HG03442 (cell line): ENCODE data around the gene FOXB1.
A peak's percentile ranks its signal among the peaks of the same experiment; 100 is the strongest.

ENCODE experiments used
- ATAC-seq: cut with Tn5 transposase; IDR thresholded peaks from one replicate; pipeline ENCODE4 v1.9.1; 2021; ENCODE audit warnings: mild to moderate bottlenecking, moderate library complexity; ENCODE audit not compliant: unreplicated experiment

The FOXB1 gene

DNA sequence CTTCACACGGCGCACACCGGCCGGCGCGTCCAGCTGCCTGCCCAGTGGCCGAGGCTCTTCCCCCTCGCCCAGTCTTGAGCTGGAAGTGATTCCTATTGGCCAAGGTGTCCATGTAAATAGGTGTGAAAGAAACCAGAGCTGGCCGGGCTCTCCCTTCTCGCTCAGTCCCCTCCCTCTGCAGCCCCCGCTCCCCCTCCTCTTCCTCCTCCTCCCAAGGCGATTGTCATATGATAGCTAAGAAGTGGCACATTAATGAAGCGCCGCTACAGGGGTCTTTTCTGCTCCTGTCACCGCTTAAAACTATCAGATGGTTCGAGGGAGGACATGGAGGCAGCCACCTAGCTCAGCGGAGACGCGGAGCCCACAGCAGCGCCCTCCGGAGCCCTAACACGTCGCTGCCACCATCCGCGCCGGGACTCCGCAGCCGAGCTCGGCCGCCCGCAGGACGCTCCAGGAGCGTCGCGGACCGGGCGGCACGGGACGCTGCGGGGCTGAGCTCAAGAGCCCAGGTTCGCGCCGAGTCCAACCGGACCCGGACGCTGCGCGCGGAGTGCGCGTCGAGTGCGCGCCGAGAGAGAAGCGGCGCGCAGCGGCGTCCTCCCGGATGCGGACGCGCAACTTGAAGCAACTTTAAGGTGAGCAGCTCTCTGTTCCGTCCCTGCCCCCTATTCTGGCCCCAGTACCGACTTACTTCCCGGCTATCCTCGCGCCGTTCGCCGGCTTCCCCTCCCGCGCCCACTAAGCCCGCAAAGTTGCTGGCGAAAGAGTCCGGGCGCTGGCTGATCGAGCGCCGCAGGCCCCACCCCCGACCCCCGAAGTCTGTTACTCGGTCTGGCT lies at the start of gene FOXB1:
FOXB1 (plus strand) TSS at position 303 of the 837 bp plus-strand sequence. CDS start 653 bp downstream, outside the sequence.
- no peak for ATAC-seq

DNA sequence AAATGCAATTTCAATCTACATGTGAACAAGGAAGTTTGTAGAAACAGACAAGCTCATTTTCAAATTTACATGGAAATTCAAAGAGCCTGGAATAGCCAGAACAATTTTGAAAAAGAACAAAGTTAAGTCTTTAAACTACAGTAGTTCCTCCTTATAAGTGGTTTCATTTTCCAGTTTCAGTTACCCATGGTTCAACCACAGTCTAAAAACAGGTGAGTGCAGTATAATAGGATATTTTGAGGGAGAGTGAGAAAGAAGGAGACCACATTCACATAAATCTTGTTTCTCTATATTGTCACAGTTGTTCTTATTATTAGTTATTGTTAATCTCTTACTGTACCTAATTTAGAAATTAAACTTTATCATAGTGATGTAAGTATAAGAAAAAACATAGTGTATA lies 45.8 kb upstream of the FOXB1 start:
- ATAC-seq: no peak

DNA sequence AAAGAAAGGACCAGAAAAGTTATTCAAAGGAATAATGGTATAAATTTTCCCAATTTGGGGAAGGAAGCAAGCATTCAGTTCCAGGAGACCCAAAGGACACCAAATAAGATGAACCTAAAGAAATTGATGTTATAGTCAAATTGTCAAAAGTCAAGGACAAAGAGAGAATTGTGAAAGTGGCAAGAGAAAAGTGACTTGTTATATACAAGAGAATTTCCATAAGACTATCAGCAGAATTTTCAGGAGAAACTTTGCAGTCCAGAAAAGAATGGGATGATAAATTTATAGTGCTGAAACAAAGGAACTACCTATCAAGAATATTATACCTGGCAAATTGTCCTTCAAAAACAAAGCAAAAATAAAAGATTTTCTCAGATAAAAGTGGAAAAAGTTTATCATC lies 43.8 kb upstream of the FOXB1 start:
- no peak for ATAC-seq

DNA sequence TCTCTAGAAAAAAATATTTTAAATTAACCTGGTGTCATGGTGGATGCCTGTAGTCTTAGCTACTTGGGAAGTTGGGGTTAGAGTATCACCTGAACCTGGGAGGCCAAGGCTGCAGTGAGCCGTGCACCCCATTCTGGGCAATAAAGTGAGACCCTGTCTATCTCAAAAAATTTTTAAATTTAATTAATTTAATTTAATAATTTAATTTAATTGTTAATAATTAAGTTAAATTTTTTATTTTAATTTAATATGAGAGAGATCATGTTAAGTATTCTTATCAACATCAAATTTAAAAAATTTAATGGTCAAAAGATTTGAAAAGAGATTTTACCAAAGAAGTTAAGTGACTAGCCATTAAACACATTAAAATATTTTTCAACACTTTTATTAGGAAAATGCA lies 40.8 kb upstream of the FOXB1 start:
- ATAC-seq: no peak

DNA sequence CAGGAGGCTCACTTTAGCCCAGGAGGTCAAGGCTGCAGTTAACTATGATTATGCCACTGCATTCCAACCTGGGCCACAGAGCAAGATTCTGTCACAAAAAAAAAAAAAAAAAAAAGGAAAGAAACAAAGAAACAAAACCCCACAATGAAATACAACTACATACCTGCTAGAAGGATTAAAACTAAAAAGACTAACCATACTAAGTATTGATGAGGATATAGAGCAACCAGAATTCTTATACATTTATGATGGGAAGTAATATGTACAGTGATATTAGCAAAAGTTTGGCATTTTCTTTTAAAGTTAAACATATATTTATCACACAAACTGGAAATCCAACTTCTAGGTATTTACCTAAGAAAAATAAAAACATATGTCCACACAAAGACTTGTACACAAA lies 40.2 kb upstream of the FOXB1 start:
- no peak for ATAC-seq

DNA sequence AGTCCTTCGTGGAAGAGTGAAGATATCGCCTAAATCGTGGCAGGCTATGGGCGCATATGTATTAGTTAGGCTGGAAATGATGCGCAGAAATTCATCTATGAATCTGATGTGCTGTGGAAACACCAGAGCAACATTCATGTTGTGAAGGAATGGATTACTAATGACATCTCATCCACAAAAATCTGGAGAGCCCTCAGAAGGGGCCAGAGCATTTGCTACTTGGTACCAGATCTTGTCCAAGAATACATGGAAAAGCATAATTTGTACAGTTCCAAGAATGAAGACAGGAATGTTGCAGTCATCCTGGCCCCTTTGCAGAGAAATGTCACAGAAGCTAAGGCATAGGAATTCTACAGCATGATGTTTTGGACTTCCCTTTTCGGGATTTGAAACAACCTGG lies 38.4 kb upstream of the FOXB1 start:
- ATAC-seq: no peak

DNA sequence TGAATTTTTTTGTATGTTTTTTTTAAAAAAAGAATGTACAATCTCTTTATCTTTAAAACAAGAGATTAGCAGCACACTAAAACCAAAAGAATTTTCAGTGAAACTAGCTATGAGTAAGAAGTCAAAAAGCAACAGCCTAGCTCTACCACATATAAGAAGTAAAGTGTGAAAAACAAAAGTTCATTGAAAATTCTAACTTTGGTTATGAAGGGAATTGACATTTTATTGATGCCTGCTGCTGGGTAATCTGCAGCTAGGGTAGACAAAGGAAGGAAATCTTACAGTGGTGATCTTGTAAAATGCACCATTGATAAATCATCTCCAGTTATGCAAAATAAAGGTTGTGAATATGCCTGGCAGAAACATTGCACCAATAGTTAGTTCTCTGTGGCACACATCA lies 37.8 kb upstream of the FOXB1 start:
- no peak for ATAC-seq

DNA sequence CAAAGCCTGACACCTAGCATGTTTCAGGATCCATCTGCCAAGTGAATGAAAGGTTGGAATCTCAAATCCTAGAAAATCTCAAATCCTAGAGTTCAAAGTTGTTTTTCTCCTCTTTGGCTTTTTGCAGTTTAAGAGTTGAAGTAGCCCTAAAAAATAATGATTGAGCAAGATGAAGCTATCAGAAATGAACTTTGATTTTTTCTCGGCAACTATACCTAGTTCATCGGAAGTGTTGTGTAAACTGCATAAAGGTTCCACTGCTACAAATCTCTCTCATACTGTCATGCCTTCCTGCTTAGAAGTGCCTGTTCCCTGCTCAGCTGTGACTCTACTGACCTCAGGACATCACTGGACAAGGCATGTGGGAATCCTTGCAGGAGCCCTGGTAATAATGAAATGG lies 35.8 kb upstream of the FOXB1 start:
- no peak for ATAC-seq

DNA sequence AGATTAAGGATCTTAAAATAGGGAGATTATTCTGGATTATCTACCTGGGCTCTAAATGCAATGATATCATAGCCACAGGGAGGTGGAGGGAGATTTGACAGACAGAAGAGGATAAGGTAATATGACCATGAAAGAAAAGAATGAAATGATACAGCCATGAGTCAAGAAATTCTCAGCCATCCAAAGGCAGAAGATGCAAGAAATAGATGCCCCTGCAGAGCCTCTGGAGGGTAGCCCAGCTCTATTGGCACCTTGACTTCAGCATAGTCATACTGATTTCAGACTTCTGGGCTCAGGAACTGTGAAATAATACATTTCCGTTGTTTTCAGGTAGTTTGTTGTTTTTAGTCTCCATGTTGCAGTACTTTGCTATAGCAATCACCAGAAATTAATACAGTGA lies 31.9 kb upstream of the FOXB1 start:
- ATAC-seq: no peak

DNA sequence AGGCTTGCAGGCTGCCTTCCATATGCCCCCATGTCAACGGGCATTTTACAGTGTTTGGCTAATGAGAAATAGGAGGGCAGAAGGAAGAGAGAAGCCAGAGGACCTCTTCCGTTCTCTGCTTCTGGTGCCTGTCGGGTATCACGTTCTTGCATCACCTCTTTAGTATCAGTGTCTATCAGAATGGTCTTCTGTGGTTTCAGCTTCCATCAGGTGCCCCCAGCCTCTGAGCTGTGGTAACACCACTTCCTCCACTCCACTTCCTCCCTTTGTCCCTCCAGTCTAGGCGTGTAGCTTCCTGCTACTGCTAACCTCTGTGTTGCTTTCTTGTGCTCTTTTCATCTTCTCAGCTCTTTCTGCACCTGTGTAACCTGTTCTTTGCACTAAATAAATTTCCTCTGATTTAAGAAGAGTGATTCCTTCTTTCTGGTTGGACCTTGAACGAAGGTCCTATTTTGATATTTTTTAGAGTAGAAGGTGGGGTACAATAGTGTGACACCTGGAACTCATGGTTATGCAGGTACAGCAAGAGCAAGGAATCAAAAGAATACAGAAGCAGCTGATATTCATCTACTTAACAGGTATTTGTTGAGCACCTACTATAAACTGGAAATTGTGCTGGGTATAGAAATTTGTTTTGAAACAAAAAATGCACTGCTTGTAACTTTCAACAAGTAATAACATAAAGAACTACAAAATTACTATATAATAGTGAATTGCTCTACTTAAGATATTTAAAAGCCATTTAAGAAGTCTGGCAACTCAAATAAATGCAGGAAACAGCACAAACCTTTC lies 27.4 kb upstream of the FOXB1 start:
- no peak for ATAC-seq

DNA sequence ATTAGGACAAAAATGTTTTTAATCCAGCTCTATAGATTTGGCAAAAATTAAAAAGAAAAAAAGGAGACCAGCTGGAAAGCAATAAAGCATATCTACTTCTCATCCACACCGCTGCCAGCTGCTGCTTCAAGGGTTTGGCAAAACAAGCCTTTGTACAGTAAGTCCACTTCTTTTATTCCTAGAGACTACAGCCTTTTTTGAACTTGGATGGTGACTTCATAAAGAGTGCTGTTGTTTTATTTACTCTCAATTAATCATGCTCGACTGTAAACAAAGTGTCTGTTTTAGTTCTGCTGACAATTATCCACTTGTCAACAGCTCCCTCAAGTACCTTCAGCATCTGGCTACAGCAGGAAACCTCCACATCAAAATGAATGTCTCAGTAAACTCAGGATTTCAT lies 12.3 kb upstream of the FOXB1 start:
- ATAC-seq: no peak

DNA sequence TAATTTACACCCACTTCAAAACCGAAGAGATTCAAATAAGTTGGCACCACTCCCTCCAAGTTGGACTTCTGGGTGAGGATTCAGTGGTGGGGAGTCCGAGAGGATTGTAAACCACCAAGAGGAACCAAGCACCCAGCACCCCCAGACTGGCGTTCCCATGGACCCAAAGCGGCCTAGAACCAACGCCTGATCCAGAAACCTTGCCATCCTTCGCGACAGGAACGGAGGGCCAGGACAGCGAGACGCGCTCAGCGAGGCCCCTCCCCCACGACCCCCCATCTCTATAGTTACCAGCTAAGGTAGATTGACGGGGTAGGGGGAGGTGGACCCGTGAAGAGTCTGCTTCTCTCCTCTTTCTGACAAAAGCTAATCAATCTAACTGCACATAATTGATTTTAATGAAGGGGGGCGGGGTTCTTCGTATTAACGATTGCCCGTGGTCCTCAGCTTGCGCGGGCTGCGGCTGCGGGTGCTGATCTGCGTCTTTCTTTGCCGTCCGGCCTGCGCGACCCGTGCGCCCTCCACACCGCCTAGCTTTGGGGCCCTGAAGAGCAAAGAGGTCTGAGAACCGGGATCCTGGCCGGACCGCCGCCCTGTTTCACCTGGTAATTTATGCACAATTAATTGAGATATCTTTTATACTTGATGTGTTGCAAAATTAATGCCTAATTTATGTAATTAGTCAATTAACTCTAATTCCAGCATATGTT lies 10.9 kb upstream of the FOXB1 start:
- ATAC-seq: no peak

DNA sequence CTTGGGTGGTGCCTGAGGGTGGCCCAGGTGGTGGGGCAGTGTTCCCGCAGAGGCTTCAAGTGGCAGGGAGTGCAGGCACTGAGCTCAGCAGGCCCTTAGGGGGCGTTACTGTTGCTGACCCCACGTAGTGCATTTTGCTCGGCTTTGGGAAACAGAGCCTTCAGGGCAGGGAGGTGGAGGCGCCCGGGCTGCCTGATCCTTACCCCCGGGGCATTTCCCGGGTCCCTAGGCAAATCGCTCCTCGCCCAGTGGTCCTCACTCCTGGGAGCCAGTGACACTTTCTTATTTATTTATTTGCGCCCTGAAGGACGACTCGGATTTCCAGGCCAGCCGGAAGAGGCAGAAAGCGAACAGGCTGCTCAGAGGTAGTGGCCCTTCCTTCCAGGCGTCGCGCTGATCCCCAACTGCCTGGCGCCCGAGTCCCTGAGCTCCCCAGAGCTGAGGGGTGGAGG lies 10.1 kb upstream of the FOXB1 start:
- no peak for ATAC-seq

DNA sequence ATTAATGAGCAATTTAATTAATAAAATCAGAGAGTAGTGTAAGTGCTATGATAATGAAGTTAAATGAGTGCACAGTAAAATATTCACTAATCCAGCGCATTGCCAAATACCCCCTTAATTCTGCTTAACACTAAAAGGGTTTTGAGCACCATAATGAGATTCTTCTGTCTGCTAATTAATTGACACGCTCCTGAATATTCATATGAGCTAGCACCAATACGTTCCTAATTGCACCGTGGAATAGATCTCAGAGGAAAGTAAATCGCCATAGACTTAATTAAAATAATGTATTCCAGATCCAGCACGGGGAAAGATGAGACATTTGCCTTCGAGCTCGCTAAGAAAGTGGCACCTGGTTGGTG lies 9.6 kb upstream of the FOXB1 start:
- ATAC-seq: no peak

DNA sequence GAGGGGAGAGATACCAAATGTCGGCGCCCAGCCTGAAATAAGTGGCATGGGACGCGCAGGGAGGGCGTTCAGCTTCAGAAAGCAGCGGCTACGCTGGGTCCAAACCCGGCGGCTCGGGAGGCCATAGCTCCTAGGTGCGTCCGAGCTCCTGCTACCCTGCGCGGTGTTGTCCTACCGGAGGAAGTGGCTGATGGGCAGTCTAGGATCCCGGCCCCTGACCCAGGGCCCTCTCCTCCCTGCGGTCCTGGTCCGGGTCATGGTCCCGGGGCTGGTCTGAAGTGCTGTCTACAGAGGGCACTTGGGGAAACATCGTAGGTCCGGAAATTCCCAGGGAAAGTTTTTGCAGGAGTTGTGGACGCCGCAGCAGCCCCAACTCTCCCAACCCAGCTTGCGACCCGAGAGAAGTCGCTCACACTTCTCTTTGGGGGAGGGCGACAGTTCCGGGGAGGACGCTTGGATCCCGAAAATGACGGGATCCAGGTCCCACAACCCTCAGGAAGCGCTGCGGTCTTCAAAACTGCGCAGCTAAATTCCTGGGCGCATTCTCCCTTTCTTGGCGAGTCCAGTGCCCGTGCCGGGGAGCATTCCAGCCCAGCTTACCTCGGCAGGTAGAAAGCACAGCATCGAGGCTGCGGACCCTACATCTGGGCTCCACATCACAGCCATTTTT lies 9.1 kb upstream of the FOXB1 start:
- ATAC-seq: no peak

DNA sequence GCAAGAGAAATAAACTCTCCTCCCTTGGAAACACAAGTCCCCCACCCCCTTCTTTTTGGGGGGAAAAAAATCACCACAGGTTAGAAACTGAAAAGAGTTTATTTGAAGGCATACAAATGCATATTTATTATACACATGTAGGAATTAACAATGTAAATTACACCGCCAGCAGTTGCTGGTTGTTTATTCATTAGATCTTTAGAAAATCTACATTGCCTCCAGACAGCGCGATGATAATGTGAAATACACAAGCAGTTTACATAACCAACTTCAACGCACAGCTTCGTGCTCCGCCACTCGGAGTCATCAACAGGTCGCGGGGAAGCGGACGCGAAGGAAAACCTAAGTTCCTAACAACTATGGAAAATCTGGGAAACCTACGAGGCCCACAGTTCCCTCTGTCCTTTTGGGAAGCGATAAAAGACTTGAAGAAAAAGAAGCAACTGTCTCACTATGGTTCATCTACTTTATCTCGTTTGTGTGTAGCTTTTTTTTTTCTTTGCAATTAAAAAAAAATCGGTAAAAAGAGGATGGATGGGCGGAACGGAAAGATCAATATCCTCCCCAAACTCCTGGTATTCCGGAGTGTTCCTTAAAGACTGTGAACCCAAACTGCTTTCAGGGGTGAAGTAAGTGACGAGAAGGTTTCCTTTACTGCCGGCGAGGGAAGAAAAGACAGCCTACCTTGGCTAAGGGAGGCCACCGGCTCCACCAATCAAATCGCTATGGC lies 8.4 kb upstream of the FOXB1 start:
- ATAC-seq: no peak

DNA sequence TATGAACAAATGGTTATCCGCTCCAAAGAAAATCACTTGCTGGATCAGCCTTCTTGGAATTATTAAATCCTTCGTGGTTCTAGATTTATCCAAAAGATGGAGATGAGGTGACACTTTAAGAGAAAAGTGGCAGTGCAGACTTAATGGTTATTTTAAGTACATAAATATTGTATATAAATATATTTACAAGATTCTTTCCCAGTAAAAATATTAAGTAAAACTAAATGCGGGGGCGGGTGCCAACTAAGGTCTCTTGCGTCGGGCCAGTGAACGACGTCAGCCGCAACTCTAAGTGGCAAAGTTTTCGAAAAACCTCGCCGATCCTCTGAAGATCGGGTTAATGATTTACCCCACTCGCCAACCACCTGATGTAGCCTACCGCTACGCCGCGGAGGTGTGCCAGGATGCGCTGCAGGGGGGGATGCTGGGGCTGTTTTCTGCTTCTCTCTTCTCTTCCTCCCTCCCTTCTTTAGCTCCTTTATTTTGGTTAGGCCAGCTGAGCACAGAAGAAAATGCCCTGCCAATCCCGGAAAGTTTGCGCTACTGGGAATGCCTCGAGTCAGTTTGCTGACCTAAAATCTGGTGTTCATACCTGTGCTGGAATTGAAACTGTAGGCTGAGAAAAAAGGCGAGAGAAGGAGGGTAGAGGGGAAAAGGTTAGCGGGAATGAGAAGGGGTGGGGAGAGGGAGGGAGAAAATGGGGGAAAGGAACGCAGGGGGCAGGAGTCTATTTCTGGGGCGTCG lies 7.6 kb upstream of the FOXB1 start:
- no peak for ATAC-seq

DNA sequence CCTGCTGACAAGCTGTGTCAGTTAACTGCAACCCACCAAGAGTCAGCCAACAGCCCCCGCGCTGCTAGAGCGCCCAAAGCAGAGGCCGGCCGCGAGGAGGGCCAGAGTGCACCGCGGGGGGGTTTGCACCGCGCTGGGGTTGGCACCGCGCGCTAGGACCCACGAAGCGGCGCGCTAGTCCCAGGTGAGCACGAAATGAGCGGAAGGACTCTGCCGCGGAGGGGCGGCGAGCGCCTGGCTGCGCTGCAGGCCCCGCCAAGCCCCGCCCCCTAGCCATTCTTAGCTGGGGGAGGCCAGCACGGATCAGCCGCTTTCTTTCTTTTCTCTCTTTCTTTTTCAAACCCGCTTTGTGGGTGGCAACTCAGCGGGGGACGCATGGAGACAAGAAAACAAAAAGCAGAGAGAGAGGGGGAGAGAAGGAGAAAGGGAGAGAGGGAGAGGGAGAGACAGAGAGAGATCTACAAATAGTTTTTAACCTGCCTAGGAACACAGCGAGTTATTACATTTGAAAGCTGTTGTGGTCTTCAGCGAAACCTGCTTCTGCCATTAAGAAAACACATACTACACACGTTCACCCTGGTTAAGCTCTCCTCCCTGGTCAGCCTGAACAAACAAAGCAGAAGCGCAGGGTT lies 6.9 kb upstream of the FOXB1 start:
- ATAC-seq: peak; percentile 52

DNA sequence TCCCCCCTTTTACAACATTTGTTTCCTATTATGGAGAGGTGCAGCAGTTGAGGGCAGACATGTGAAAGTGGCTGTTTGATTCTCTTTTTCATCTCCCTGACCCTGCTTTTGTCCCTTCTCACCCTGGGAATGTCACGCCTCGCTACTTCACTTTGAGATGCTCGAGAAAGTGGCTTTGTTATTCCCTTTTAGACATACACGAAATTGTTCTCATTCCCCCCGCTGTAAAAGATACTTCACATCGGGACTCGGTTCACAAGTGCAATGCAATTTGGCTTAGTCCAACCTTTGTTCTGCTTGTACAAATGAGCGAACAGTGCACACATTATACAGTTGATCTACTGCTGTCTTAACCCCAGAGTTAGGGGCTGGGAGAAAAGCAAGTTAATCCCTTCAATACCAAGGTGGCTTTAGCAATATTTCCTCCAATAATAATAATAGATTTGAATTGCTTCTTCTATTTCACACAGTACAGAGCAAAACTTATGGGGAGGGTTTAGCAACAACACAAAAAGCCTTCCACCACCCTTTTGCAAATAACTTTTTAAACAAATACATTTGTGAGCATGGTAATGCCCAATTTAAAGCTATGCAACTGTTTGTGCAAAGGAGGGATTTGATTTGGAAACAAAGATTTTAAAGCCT lies 5.7 kb upstream of the FOXB1 start:
- ATAC-seq: no peak
